Stimulated activated CD4-positive, alpha-beta T cell treated with anti-CD3 and anti-CD28 coated beads, TNF-alpha, amount 100 ng/mL, for 4 hours (primary cell): ENCODE results near the gene GNPTAB.
A peak's percentile ranks its signal among the peaks of the same experiment; 100 is the strongest.
"Not testable (repeated sequence)": the region's sequence is repeated elsewhere in the genome, so short reads cannot be mapped to it uniquely, and the experiment has no call there.

Source experiments
- DNase-seq, 3 experiments: peaks; one replicate each; pipeline ENCODE4 v3.0.0-alpha.2; 2020; ENCODE audit warnings: low read depth in 3 of 3

Gene GNPTAB

GRCh38 chr12:101852998-101853397 is 22.2 kb upstream of the GNPTAB start:
- no peak for DNase-seq

GRCh38 chr12:101850199-101850598 is 19.4 kb upstream of the GNPTAB start:
- no peak for DNase-seq

- no peak for DNase-seq
Measured at GRCh38 chr12:101847325-101847724, 16.6 kb upstream of the GNPTAB start.

GRCh38 chr12:101845137-101845711 is 14.5 kb upstream of the GNPTAB start:
- DNase-seq: no peak

- no peak for DNase-seq
Measured at GRCh38 chr12:101841069-101841468, 10.3 kb upstream of the GNPTAB start.

GRCh38 chr12:101839324-101840283 is 8.8 kb upstream of the GNPTAB start:
- DNase-seq: peak; percentile 26 to 64 (median 50)

GRCh38 chr12:101838628-101839323 is 8.0 kb upstream of the GNPTAB start:
- DNase-seq: no peak

GRCh38 chr12:101832030-101832429 is 1.3 kb upstream of the GNPTAB start:
- DNase-seq: no peak

GRCh38 chr12:101829639-101830366 is 956 bp downstream of the GNPTAB start:
- DNase-seq: no peak

- no peak for DNase-seq
Measured at GRCh38 chr12:101828463-101829196, 2.1 kb downstream of the GNPTAB start.

- DNase-seq: no peak
Measured at GRCh38 chr12:101826766-101827368, 3.9 kb downstream of the GNPTAB start.

- DNase-seq: no peak
Measured at GRCh38 chr12:101824831-101825230, 5.9 kb downstream of the GNPTAB start.

- DNase-seq: peak in 2 of 3 experiments; percentile 31 to 35
Measured at GRCh38 chr12:101823891-101824290, 6.9 kb downstream of the GNPTAB start.

- DNase-seq: no peak
Measured at GRCh38 chr12:101823039-101823438, 7.7 kb downstream of the GNPTAB start.

- no peak for DNase-seq
Measured at GRCh38 chr12:101819467-101819866, 11.3 kb downstream of the GNPTAB start.

- DNase-seq: not testable (repeated sequence)
Measured at GRCh38 chr12:101818689-101819088, 12.1 kb downstream of the GNPTAB start.

- DNase-seq: no peak
Measured at GRCh38 chr12:101813117-101813516, 17.6 kb downstream of the GNPTAB start.

- DNase-seq: not testable (repeated sequence)
Measured at GRCh38 chr12:101812716-101813115, 18.0 kb downstream of the GNPTAB start.

- DNase-seq: not testable (repeated sequence)
Measured at GRCh38 chr12:101811342-101811741, 19.4 kb downstream of the GNPTAB start.

- no peak for DNase-seq
Measured at GRCh38 chr12:101809208-101809607, 21.6 kb downstream of the GNPTAB start.

- DNase-seq: no peak
Measured at GRCh38 chr12:101806265-101806664, 24.5 kb downstream of the GNPTAB start.
